ENCODE data around the gene DDX46. TPM values are rescaled to one million over a fixed set of nuclear protein-coding genes. Genes with fewer than 3 reads are reported as not detected.

Gene DDX46
- total RNA-seq, 1 experiment from 2014 or later, result 99.3 TPM

DNA sequence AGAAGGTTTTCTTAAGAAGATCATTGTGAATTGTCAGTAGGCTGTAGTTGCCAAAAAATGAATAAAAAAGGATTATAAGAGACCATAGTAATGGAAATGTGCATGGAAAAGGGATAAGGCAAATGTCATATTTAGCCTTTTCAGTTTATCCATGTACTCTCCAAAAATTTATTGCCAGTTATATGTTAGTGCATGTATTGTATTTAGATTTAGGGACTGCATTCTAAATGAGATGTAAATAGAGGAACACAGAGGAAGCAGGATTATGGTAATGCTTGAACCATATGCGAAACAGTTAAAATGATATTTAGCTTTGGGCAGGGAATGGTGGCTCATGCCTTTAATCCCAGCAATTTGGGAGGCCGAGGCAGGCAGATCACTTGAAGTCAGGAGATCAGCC, 33.0 kb downstream of the DDX46 start:
- ChIA-PET RAD21 (ENCODE audit: low non-redundant PET in 1 of 2, low total read pairs in 2 of 2, uncharacterized antibody in 2 of 2, unreplicated experiment in 2 of 2) (no interaction called here), CTCF (no interaction called here), POLR2A (no interaction called here)
- intact Hi-C loops (cut with micrococcal nuclease), result no loop called here
- Histone ChIP-seq H3K27ac (ENCODE audit: low read depth, low read length) (no peak overlapping the region), H3K9me3 (ENCODE audit: control insufficient read depth in 1 of 2, insufficient read depth in 1 of 2, low read depth in 1 of 2, low read length in 2 of 2) (no peaks in the 10 kb centered on the region), H3K9ac (ENCODE audit: low read length) (no peak overlapping the region), H2AFZ (ENCODE audit: low read depth, low read length, poor library complexity, severe bottlenecking) (no peak overlapping the region), H4K20me1 (ENCODE audit: insufficient read depth) (no peaks in the 10 kb centered on the region), H3K79me2 (ENCODE audit: insufficient read depth, low read length) (peaks cover 20% of the 10 kb centered on the region; the same call in 1 of the 2 replicates), H3K36me3 (ENCODE audit: control insufficient read depth in 1 of 2, insufficient read depth in 2 of 2, low read length in 2 of 2) (peaks cover 36 to 76% of the 10 kb centered on the region in 2 experiments), H3K27me3 (ENCODE audit: insufficient read depth, low read length) (no peaks in the 10 kb centered on the region), H3K4me2 (ENCODE audit: low read length) (no peak overlapping the region), H3K4me1 (ENCODE audit: control insufficient read depth in 1 of 2, insufficient read depth in 2 of 2, low read length in 2 of 2) (no peaks in the 10 kb centered on the region), H3K9me2 (ENCODE audit: insufficient read depth) (no peaks in the 10 kb centered on the region), H3K4me3 (replicated peaks in 1 of 2; ENCODE audit: low read depth in 1 of 2, low read length in 2 of 2) (no peak overlapping the region)
- no TSS peak for BruUV-seq (replicated peaks)
- no peak for ATAC-seq
- DNase-seq (ENCODE audit: low read depth, low spot score), result no peak
- TF ChIP-seq RAD21 (IDR thresholded peaks at IDR 0.05; ENCODE audit: low read depth) (no peak), ZBTB33 (IDR thresholded peaks at IDR 0.05; ENCODE audit: extremely low read depth, insufficient replicate concordance, low read length) (no peak), JUND (IDR thresholded peaks at IDR 0.05) (no peak), ZNF274 (IDR thresholded peaks at IDR 0.05; ENCODE audit: low read depth, low read length) (no peak), EZH2 (IDR thresholded peaks at IDR 0.05) (no peak), YY1 (IDR thresholded peaks at IDR 0.05; ENCODE audit: extremely low read depth, insufficient replicate concordance, low read depth, low read length) (no peak), REST (IDR thresholded peaks at IDR 0.05; ENCODE audit: low read depth) (no peak), MAX (IDR thresholded peaks at IDR 0.05) (no peak), POLR2AphosphoS5 (IDR thresholded peaks at IDR 0.05; ENCODE audit: low read depth, low read length) (no peak), SRF (IDR thresholded peaks at IDR 0.05; ENCODE audit: low read depth) (no peak), CBX3 (IDR thresholded peaks at IDR 0.05; ENCODE audit: low read depth) (no peak), ELF1 (IDR thresholded peaks at IDR 0.05; ENCODE audit: borderline replicate concordance, low read depth) (no peak), EZH2phosphoT487 (IDR thresholded peaks at IDR 0.05; ENCODE audit: borderline replicate concordance) (no peak), SP1 (IDR thresholded peaks at IDR 0.05; ENCODE audit: low read depth) (no peak), CEBPB (IDR thresholded peaks at IDR 0.05; ENCODE audit: low read depth) (no peak), TCF7L2 (IDR thresholded peaks at IDR 0.05; ENCODE audit: borderline replicate concordance, extremely low read depth, insufficient read depth, insufficient read length) (no peak)
- TF ChIP-seq, protein P1, sequence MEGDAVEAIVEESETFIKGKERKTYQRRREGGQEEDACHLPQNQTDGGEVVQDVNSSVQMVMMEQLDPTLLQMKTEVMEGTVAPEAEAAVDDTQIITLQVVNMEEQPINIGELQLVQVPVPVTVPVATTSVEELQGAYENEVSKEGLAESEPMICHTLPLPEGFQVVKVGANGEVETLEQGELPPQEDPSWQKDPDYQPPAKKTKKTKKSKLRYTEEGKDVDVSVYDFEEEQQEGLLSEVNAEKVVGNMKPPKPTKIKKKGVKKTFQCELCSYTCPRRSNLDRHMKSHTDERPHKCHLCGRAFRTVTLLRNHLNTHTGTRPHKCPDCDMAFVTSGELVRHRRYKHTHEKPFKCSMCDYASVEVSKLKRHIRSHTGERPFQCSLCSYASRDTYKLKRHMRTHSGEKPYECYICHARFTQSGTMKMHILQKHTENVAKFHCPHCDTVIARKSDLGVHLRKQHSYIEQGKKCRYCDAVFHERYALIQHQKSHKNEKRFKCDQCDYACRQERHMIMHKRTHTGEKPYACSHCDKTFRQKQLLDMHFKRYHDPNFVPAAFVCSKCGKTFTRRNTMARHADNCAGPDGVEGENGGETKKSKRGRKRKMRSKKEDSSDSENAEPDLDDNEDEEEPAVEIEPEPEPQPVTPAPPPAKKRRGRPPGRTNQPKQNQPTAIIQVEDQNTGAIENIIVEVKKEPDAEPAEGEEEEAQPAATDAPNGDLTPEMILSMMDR (IDR thresholded peaks at IDR 0.05 in 2 of 3, conservative IDR thresholded peaks at IDR 0.05 in 1 of 3; ENCODE audit: borderline replicate concordance in 1 of 3, insufficient read depth in 1 of 3, low read depth in 2 of 3, low read length in 2 of 3), result no peak

Measured in HCT116 (cell line).